Measurements from ENCODE around the gene IGSF10.

- TF ChIP-seq CTCF (IDR thresholded peaks at IDR 0.05; ENCODE audit: low read depth, low read length) (no peak), EZH2phosphoT487 (IDR thresholded peaks at IDR 0.05; ENCODE audit: low read depth) (no peak)
Measured at GRCh38 chr3:151428386-151428785, 32.5 kb downstream of the IGSF10 start.
